NCI-H128 (cell line): ENCODE results near the gene FXYD5.

Source experiments
- DNase-seq: peaks from one replicate; lab custom pipeline; 2025; ENCODE audit not compliant: unreplicated experiment; lab: John Stamatoyannopoulos, UW

The FXYD5 gene

DNA sequence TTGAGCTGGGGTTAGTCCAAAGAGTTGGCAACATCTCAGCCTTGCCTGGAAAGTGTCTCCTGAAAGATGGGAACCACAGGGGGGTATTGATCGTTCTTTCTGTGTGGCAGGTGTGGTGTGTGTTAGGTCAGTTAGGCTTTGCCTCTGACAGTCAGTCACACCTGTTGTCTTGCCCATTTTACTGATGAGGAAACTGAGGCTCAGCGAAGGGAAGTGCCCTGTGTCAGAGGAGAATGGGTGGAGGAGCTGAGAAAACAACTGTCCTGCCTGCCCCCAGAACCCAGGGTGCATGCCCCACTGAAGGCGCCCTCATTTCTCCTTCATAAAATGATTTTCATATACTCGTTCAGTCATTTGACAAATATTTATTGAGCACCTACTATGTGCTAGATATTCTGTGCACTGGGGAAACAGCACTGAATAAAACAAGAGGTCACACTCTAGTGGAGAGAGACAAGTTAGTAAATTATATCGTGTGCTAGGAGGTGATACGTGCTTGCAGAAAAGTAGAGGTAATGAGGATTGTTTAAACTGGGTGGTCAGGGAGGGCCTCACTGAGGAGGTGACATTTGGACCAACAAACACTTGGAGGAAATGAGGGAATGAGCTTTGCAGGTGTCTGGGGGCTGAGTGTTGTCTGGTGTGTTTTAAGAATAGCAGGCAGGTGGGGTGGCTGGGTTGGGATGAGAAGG, 1.6 kb downstream of the FXYD5 start:
- no peak for DNase-seq

- no peak for DNase-seq
Measured at GRCh38 chr19:35156673-35157014, 2.1 kb downstream of the FXYD5 start.

DNA sequence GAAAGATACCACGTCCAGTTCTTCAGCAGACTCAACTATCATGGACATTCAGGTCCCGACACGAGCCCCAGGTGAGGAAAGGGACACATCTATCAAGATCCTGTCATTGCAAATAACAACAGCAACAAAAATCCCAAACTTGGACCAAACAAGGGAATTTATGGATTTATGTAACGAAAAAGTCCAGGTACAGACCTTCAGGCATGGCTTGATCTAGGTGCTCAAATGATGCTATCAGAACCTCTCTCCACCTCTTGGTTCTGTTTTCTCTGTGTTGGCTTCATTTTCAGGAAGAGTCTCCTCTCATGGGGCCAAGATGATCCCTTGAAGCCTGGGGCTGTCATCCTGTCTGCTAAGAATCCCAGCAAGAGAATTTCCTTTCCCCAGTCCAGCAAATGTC, 2.9 kb downstream of the FXYD5 start:
- no peak for DNase-seq

GRCh38 chr19:35159606-35160005, 5.1 kb downstream of the FXYD5 start:
- DNase-seq, result no peak

GRCh38 chr19:35160629-35161433, 6.3 kb downstream of the FXYD5 start:
- DNase-seq, result no peak

DNA sequence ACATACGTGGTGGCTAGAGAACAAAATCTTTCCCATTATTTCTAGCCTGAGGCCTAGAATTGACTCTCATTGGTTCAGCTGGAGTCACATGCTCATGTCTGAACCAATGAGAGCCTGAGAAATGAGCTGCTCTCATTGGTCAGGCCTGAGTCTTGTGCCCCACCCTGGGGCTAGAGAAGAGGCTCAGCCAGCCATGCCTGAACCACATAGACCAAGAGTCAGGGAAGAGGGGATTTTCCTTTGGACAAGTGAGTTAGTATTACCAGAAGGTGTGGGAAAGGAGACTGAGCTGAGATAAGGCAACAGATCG, 6.9 kb downstream of the FXYD5 start:
- no peak for DNase-seq

DNA sequence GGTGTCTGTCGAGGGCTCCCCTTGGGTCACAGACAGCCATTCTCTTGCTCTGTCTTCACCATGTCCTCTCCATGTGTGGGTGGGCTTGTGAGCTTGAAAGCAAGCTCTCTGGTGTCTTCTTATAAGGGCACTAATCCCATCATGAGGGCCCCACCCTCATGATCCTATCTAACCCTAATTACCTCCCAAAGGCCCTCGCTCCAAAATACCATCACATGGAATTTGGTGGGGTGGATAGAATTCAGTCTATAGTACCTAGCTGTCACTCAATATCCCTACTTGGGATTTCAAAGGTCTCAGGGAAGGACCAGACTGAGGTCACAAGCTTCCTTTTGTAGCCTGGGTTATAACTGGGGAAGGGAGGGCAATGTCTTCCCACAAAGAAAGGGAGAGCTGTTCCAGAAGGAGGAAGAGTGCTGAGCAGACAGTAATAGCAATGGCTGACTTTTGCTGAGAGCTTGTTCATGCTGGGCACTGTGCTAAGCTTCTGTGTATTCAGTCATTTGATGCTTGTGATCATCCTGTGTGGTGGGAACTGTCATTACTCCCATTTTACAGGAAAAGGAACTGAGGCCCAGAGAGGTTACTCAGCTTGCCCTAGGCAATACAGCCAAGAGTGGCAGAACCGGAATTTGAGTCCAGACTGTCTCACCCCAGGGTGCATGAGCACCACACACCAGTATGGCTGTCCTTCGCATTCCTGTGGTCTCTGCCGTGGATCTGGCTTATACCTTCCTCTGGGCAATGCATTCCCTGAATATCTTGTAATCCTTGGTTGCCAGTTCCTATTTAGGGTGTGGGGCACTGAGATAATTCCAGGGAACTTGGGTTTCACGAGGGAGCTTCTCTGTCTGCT, 8.2 kb downstream of the FXYD5 start:
- no peak for DNase-seq

- no peak for DNase-seq
Measured at GRCh38 chr19:35164418-35164817, 9.9 kb downstream of the FXYD5 start.

DNA sequence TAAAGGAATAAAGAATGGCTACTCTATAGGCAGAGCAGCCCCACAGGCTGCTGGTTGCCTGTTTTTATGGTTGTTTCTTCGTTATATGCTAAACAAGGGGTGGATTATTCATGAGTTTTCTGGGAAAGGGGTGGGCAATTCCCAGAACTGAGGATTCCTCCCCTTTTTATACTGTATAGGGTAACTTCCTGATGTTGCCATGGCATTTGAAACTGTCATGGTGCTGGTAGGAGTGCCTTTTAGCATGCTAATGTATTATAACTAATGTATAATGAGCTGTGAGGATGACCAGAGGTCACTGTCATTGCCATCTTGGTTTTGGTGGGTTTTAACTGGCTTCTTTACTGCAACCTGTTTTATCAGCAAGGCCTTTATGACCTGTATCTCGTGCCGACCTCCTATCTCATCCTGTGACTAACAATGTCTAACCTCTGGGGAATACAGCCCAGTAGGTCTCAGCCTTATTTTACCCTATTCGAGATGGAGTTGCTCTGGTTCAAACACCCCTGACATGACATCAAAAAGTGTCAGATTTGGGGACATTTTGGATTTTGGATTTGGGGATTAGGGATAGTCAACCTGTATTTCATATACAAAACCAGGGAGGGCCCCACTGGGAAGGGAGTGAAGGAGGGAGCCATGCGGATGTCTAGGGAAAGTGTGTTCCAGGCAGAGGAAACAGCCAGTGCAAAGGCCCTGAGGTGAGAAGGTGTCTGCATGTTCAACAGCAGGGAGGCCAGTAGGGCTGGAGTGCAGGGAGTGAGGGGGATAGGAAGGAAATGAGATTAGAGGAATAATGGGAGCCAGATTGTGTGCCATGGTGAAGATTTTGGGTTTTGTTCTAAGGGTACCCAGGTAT, 10.9 kb downstream of the FXYD5 start:
- no peak for DNase-seq

DNA sequence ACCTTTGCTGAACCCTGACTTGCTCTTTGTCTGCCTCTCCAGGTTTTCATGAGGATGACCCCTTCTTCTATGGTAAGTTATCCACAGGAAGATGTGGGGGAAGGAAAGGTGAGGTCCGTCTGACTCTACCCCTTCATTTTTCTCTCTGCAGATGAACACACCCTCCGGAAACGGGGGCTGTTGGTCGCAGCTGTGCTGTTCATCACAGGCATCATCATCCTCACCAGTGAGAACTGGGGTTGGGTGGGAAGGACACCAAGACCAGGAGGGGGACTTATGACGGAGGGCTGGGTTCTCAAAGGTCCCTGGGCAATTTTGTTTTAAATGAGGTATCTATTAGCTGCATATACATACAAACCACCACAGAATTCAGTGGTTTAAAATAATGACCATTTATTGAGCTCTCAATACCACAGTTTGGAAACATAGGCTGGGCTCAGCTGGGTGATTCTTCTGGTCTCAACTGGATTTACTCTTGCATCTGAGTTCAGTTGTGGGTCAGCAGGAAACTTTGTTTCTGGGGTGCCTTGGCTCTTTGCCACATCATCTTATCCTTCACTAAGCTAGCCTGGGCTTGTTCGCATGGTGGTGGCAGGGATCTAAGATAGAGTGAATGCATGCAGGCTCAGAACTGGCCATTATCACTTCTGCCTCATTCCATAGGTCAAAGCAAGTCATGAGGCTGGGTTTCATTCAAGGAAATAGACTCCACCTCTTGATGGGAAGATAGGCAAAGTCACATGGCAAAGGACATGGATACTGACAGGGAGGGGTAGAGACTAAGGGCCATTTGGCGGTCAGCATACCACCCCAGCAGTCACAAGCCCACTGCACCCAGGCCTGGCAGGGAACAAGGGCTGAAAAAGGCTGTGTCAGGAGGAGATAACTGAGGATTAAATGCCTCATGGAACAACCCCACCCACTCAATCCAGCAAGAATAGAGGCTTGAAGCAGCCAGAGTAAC, 11.8 kb downstream of the FXYD5 start:
- DNase-seq, result no peak

DNA sequence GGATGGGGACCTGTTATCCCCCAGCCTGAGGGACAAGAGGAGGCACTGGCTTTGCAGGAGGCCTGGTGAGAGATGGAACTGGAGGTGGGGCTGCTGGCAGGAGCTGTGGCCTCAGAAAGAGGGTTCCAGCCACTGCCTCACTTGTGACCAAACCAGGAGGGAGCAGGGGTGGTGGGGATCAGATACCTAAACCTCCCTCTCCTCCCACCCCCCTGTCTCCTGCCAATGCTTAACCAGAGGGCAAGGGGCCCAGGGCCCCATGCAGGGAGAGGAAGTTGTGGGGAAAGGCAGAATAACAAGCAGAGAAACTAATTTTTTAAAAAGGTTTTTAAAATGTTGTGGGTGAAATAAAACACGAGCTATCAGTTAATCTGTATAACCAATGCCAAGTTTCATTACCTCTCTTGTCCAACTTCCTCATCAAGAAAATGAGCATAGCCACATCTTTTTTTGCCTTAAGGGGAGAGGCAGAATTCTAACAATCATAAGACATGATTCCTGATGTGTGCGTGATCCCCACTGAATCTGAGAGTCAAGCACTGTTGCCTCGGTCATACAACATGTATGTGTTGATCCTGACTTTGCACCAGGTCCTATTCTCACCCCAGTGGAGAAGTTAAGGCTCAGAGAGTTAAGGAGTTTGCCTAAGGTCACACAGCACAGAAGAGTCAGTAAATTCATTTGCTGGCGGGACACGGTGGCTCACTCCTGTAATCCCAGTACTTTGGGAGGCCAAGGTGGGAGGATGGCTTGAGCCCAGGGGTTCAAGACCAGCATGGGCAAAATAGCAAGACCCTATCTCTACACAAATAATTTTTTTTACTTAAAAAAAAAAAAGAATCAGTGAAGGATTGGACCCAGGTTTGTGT, 12.9 kb downstream of the FXYD5 start:
- DNase-seq, result no peak

DNA sequence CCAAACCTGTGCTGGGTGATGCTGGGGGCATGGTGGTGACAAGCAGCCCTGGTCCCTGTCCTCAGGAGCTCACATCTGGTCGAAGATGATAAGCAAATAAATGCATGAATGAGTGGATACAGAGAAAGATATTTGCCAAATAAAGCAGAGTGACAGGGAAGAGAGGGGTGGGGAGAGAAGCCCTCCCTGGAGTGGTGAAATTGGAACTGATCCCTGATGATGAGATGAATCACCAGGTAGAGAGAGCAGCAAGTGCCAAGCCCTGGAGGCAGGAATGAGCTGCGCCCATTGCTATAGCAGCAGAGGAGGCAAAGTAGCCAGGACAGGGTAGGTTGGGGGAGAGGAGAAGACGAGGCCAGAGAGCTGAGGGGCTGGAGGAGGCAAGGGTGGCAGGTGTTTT, 13.7 kb downstream of the FXYD5 start:
- DNase-seq, result no peak

DNA sequence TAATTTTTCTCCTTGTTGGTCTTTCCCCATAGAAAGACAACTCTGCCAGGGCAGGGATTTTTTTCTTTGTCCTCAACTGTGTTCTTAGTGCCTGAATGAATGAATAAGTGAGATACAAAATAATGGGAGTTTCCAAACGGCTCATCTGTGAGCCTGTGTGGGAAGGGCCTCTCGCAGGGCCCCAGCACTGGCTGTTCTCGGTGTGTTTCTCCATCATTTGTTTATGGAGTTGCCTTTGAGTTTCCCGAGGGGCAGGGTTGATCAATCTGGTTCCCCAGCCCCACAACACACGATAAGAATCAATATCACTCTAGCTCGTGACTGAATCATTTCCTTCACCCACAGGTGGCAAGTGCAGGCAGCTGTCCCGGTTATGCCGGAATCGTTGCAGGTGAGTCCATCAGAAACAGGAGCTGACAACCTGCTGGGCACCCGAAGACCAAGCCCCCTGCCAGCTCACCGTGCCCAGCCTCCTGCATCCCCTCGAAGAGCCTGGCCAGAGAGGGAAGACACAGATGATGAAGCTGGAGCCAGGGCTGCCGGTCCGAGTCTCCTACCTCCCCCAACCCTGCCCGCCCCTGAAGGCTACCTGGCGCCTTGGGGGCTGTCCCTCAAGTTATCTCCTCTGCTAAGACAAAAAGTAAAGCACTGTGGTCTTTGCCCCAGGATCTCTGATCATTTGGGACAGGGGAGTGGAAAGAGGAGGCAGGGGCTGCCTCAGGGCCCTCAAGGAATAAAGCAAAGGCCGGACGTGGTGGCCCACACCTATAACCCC, 14.9 kb downstream of the FXYD5 start:
- DNase-seq, result no peak

- no peak for DNase-seq
Measured at GRCh38 chr19:35170359-35171061, 16.0 kb downstream of the FXYD5 start.

GRCh38 chr19:35171730-35172129, 17.2 kb downstream of the FXYD5 start:
- no peak for DNase-seq

- DNase-seq, result no peak
Measured at GRCh38 chr19:35174226-35174625, 19.7 kb downstream of the FXYD5 start.

DNA sequence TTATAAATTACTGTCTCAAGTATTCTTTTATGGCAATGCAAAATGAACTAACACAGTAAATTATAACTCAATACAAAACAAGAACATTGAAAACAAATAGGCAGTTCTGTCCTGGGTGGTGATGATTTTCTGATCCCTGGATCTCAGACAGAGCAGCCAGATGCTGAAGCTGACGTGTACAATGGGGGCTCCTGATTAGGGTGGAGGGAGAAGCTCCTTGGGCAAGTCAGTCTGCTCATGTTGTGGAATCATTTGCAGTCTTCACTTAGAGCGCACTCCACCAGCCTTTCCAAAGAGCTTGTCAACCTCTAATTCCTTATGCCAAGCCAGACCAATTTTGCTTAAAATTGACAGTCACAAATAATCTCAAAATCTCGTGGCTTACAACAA, 21.6 kb downstream of the FXYD5 start:
- DNase-seq, result no peak
